ENCODE data around the gene NPLOC4. TPM values are rescaled to one million over a fixed set of nuclear protein-coding genes. Genes with fewer than 3 reads are reported as not detected.
A peak's percentile ranks its signal among the peaks of the same experiment; 100 is the strongest.

NPLOC4 gene
- total RNA-seq, 1 donor from 2014 or later: 44.1 TPM

GRCh38 chr17:81682565-81683207, 45.8 kb upstream of the NPLOC4 start:
- H3K27ac ChIP-seq: no peak overlapping the region
- Mint-ChIP-seq H3K4me3 (peak overlapping the region; percentile 96), H3K36me3 (peaks cover 5% of the 10 kb centered on the region), H3K4me1 (peaks cover 23% of the 10 kb centered on the region), H3K27ac (peak overlapping the region; percentile 84), H3K27me3 (ENCODE audit: insufficient read depth, low read depth) (peaks cover 2% of the 10 kb centered on the region), H3K9me3 (no peaks in the 10 kb centered on the region)
- peaks cover 50% of the 10 kb centered on the region for H3K79me2 ChIP-seq (ENCODE audit: low read depth)
- TF ChIP-seq EZH2phosphoT487 (IDR thresholded peaks at IDR 0.05) (no peak), CTCF (IDR thresholded peaks at IDR 0.05) (no peak), EZH2 (IDR thresholded peaks at IDR 0.05) (peak; percentile 1)
- H3K4me3 ChIP-seq: peak overlapping the region; percentile 74
- H4K20me1 ChIP-seq (ENCODE audit: low read depth): peaks cover 27% of the 10 kb centered on the region
- H3K36me3 ChIP-seq: no peaks in the 10 kb centered on the region
- H3K9me3 ChIP-seq (ENCODE audit: low read depth): no peaks in the 10 kb centered on the region
- peak overlapping the region; percentile 77 for H3K9ac ChIP-seq
- peaks cover 10% of the 10 kb centered on the region for H3K4me1 ChIP-seq
- H3K4me2 ChIP-seq: peak overlapping the region; percentile 80
- no peak overlapping the region for H2AFZ ChIP-seq (replicated peaks)
- H3F3A ChIP-seq (ENCODE audit: low read depth): peaks cover 6% of the 10 kb centered on the region
- no peaks in the 10 kb centered on the region for H3K27me3 ChIP-seq
- peak; percentile 44 for DNase-seq (ENCODE audit: low spot score)

- H3K4me1 ChIP-seq: peaks cover 10% of the 10 kb centered on the region
- Mint-ChIP-seq H3K4me3 (peak overlapping the region; percentile 46), H3K27me3 (ENCODE audit: insufficient read depth, low read depth) (peaks cover 2% of the 10 kb centered on the region), H3K36me3 (peaks cover 5% of the 10 kb centered on the region), H3K4me1 (peaks cover 23% of the 10 kb centered on the region), H3K9me3 (no peaks in the 10 kb centered on the region), H3K27ac (no peak overlapping the region)
- peaks cover 27% of the 10 kb centered on the region for H4K20me1 ChIP-seq (ENCODE audit: low read depth)
- no peaks in the 10 kb centered on the region for H3K36me3 ChIP-seq
- TF ChIP-seq EZH2 (IDR thresholded peaks at IDR 0.05) (no peak), EZH2phosphoT487 (IDR thresholded peaks at IDR 0.05) (no peak), CTCF (IDR thresholded peaks at IDR 0.05) (no peak)
- no peak overlapping the region for H3K27ac ChIP-seq
- H3K79me2 ChIP-seq (ENCODE audit: low read depth): peaks cover 50% of the 10 kb centered on the region
- no peak overlapping the region for H3K9ac ChIP-seq
- H3K4me3 ChIP-seq: no peak overlapping the region
- no peaks in the 10 kb centered on the region for H3K9me3 ChIP-seq (ENCODE audit: low read depth)
- no peak overlapping the region for H3K4me2 ChIP-seq
- H3K27me3 ChIP-seq: no peaks in the 10 kb centered on the region
- no peak for DNase-seq (ENCODE audit: low spot score)
- H3F3A ChIP-seq (ENCODE audit: low read depth): peaks cover 6% of the 10 kb centered on the region
- no peak overlapping the region for H2AFZ ChIP-seq (replicated peaks)
These were observed 44.8 kb upstream of the NPLOC4 start for GRCh38 chr17:81681672-81682071.

- H3K27ac ChIP-seq: no peak overlapping the region
- peaks cover 24% of the 10 kb centered on the region for H4K20me1 ChIP-seq (ENCODE audit: low read depth)
- H3K9me3 Mint-ChIP-seq: no peaks in the 10 kb centered on the region
- no peaks in the 10 kb centered on the region for H3K27me3 ChIP-seq
- no peak overlapping the region for H3K9ac ChIP-seq
- no peak overlapping the region for H3K4me2 ChIP-seq
- H2AFZ ChIP-seq (replicated peaks): no peak overlapping the region
- H3K27me3 Mint-ChIP-seq (ENCODE audit: insufficient read depth, low read depth): no peaks in the 10 kb centered on the region
- no peaks in the 10 kb centered on the region for H3K36me3 ChIP-seq
- peaks cover 35% of the 10 kb centered on the region for H3K79me2 ChIP-seq (ENCODE audit: low read depth)
- peaks cover 6% of the 10 kb centered on the region for H3K36me3 Mint-ChIP-seq
- peaks cover 10% of the 10 kb centered on the region for H3K4me1 ChIP-seq
- H3F3A ChIP-seq (ENCODE audit: low read depth): peaks cover 17% of the 10 kb centered on the region
- no peak overlapping the region for H3K27ac Mint-ChIP-seq
- no peak overlapping the region for H3K4me3 Mint-ChIP-seq
- no peaks in the 10 kb centered on the region for H3K9me3 ChIP-seq (ENCODE audit: low read depth)
- TF ChIP-seq EZH2 (IDR thresholded peaks at IDR 0.05) (no peak), CTCF (IDR thresholded peaks at IDR 0.05) (no peak), EZH2phosphoT487 (IDR thresholded peaks at IDR 0.05) (no peak)
- peaks cover 17% of the 10 kb centered on the region for H3K4me1 Mint-ChIP-seq
- H3K4me3 ChIP-seq: no peak overlapping the region
- DNase-seq (ENCODE audit: low spot score): no peak
These were observed 43.2 kb upstream of the NPLOC4 start for GRCh38 chr17:81680150-81680549.

All from neural progenitor cell (in vitro differentiated cells).